HepG2 (cell line): ENCODE measurements around the gene SOAT2. TPM values are rescaled to one million over a fixed set of nuclear protein-coding genes. Genes with fewer than 3 reads are reported as not detected.
A peak's percentile ranks its signal among the peaks of the same experiment; 100 is the strongest.

Experiments
- ATF7-NPFF ChIP-seq: sonication (generic); formaldehyde crosslinking; IDR thresholded peaks from 2 replicates; pipeline ENCODE4 v1.8.1; 2023; ENCODE audit warnings: mild to moderate bottlenecking, low read depth, missing genetic modification reagents, moderate library complexity
- BCL3 ChIP-seq: sonication (generic); formaldehyde crosslinking; IDR thresholded peaks from 2 replicates; pipeline ENCODE4 v1.5.1; 2020; ENCODE audit warnings: mild to moderate bottlenecking, missing genetic modification reagents, moderate library complexity
- CC2D1A ChIP-seq: sonication (generic); formaldehyde crosslinking; IDR thresholded peaks from 2 replicates; pipeline ENCODE4 v1.8.1; 2023; ENCODE audit warnings: mild to moderate bottlenecking, missing genetic modification reagents
- EHMT2 ChIP-seq: fragments of 200-600 bp; sonication (generic); IDR thresholded peaks from 2 replicates; pipeline ENCODE4 v1.7.0; 2017; ENCODE audit warnings: antibody characterized with exemption, low read depth, low read length, borderline replicate concordance
- NCOA1 ChIP-seq: sonication (generic); formaldehyde crosslinking; IDR thresholded peaks from 2 replicates; pipeline ENCODE4 v1.9.0; 2021; ENCODE audit warnings: missing genetic modification reagents
- NFE2L2 ChIP-seq: fragments of 150-350 bp; IDR thresholded peaks from 2 replicates; pipeline ENCODE4 v1.6.1; 2014; ENCODE audit warnings: low read length
- NR0B2 ChIP-seq: sonication (generic); formaldehyde crosslinking; IDR thresholded peaks from 2 replicates; pipeline ENCODE4 v1.4.0; 2020; ENCODE audit warnings: mild to moderate bottlenecking, missing genetic modification reagents
- POLR2G ChIP-seq: fragments of 200-400 bp; formaldehyde crosslinking; IDR thresholded peaks from 2 replicates; pipeline ENCODE4 v1.6.1; 2018; ENCODE audit warnings: mild to moderate bottlenecking, low read depth, low read length, moderate library complexity
- PPARG ChIP-seq: conservative IDR thresholded peaks from 2 replicates; pipeline ENCODE4 v1.6.1; 2016; ENCODE audit warnings: missing biosample characterization, missing genetic modification reagents
- SOX6 ChIP-seq, 2 experiments: fragments of 450-650 bp in 1 of 2; sonication (generic) in 1 of 2; formaldehyde crosslinking in 1 of 2; IDR thresholded peaks; 2 replicates each; pipeline versions ENCODE4 v1.4.0 to v1.6.1; 2017 to 2020; ENCODE audit warnings: antibody characterized with exemption in 1 of 2, mild to moderate bottlenecking in 1 of 2, missing genetic modification reagents in 1 of 2
- SRSF1 ChIP-seq: fragments of 200-400 bp; formaldehyde crosslinking; optimal IDR thresholded peaks from 2 replicates; pipeline ENCODE3; 2017; ENCODE audit warnings: mild to moderate bottlenecking, low read depth, low read length, moderate library complexity
- TAF15 ChIP-seq: fragments of 200-400 bp; formaldehyde crosslinking; IDR thresholded peaks from one replicate; pipeline ENCODE4 v1.6.1; 2018; ENCODE audit warnings: mild to moderate bottlenecking, low read depth, low read length; ENCODE audit not compliant: poor library complexity, severe bottlenecking
- TBP ChIP-seq: sonication (generic); formaldehyde crosslinking; IDR thresholded peaks from 2 replicates; pipeline ENCODE4 v1.5.0; 2020; ENCODE audit warnings: missing genetic modification reagents
- YY1 ChIP-seq: IDR thresholded peaks from 2 replicates; pipeline ENCODE4 v1.6.1; 2011; ENCODE audit warnings: low read length, low read depth, moderate library complexity, mild to moderate bottlenecking; ENCODE audit not compliant: insufficient read depth, insufficient replicate concordance
- ZBTB38 ChIP-seq: sonication (generic); formaldehyde crosslinking; IDR thresholded peaks from 2 replicates; pipeline ENCODE4 v1.5.1; 2020; ENCODE audit warnings: mild to moderate bottlenecking, missing genetic modification reagents
- ZGPAT ChIP-seq: IDR thresholded peaks from 2 replicates; pipeline ENCODE4 v1.6.1; 2016; ENCODE audit warnings: mild to moderate bottlenecking
- ZKSCAN8 ChIP-seq: IDR thresholded peaks from 2 replicates; pipeline ENCODE4 v1.6.1; 2016; ENCODE audit warnings: borderline replicate concordance, missing genetic modification reagents, missing compliant biosample characterization
- ZNF12 ChIP-seq: sonication (generic); formaldehyde crosslinking; IDR thresholded peaks from 2 replicates; pipeline ENCODE4 v1.5.0; 2020; ENCODE audit warnings: missing genetic modification reagents
- ZNF616 ChIP-seq: sonication (generic); formaldehyde crosslinking; IDR thresholded peaks from 2 replicates; pipeline ENCODE4 v1.5.0; 2020; ENCODE audit warnings: low read depth, mild to moderate bottlenecking, missing genetic modification reagents
- ZNF619 ChIP-seq: sonication (generic); formaldehyde crosslinking; IDR thresholded peaks from 2 replicates; pipeline ENCODE4 v1.4.0; 2020; ENCODE audit warnings: mild to moderate bottlenecking, missing genetic modification reagents
- ZNF639 ChIP-seq: conservative IDR thresholded peaks from 2 replicates; pipeline ENCODE4 v1.6.1; 2018; ENCODE audit warnings: missing genetic modification reagents
- polyA plus RNA-seq, 8 experiments: library from polyadenylated mRNA; depleted of rRNA in 3 of 8; stranded (reverse) in 7 of 8; unstranded in 1 of 8; fragments of >200 nt; fragmentation: Illumina TruSeq in 4 of 8; extraction: Trizol in 4 of 8; gene quantifications; 2 replicates each; pipeline versions ENCODE4 v1.2.1 to v1.2.3, GENCODE V29; 2011 to 2016; ENCODE audit warnings: low read depth in 4 of 8, missing spikeins in 1 of 8, mixed read lengths in 1 of 8; ENCODE audit not compliant: insufficient read depth in 1 of 8
- total RNA-seq, 5 experiments: library from RNA; depleted of rRNA; stranded (reverse); fragments of >200 nt; fragmentation: Illumina TruSeq; extraction: Trizol; gene quantifications; 2 replicates each; pipeline ENCODE4 v1.2.3, GENCODE V29; 2016; ENCODE audit warnings: low read depth in 1 of 5
- TF ChIP-seq, protein P1 (sequence below), 2 experiments: sonication (generic) in 1 of 2; formaldehyde crosslinking in 1 of 2; IDR thresholded peaks; 2 replicates each; pipeline versions ENCODE4 v1.5.1 to v1.6.1; 2011 to 2020; ENCODE audit warnings: borderline replicate concordance in 1 of 2, low read depth in 1 of 2, low read length in 1 of 2, mild to moderate bottlenecking in 1 of 2, missing genetic modification reagents in 1 of 2, moderate library complexity in 1 of 2

SOAT2 gene
- total and polyA plus RNA-seq, 2 of the 13 experiments (the other 11 are each of a cell fraction or from before 2014, with no cell fraction given) = 14.9 to 108 TPM

DNA sequence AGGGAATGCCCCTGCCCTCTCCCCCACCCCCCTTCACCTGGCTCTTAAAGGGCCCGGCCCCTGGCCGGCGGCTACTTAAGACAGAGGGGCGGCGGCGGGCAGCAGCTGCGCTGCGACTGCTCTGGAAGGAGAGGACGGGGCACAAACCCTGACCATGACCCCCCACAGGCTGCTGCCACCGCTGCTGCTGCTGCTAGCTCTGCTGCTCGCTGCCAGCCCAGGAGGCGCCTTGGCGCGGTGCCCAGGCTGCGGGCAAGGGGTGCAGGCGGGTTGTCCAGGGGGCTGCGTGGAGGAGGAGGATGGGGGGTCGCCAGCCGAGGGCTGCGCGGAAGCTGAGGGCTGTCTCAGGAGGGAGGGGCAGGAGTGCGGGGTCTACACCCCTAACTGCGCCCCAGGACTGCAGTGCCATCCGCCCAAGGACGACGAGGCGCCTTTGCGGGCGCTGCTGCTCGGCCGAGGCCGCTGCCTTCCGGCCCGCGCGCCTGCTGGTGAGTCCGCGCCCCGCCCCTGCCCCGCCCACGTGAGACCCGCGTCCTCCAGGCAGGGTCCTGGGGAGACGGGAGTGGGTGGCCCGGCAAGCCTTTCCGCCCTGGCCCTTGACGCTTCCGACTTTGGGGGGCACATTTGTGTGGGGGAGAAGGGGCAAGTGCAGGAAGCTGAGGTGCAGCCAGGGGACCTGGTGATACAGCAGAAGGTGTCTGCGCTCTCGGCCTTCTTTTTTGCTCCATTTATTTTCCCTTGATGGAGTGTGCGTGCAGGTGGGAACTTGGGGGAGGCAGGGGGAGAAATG, 5.5 kb upstream of the SOAT2 start, which contains the start of gene IGFBP6 (continued):
- TF ChIP-seq NR0B2 (CRISPR knock-in tag) = 0 out of 2 replicates have a peak, but pooled peaks have one; percentile 35
- no peak for TF ChIP-seq PPARG (CRISPR knock-in tag)
- TF ChIP-seq ZNF639 (CRISPR knock-in tag) = no peak
- TF ChIP-seq TBP (CRISPR knock-in tag) = no peak
- TF ChIP-seq POLR2G = peak; percentile 22; the same call in 1 of the 2 replicates
- TF ChIP-seq NFE2L2 = no peak
- TF ChIP-seq SRSF1 = no peak
- TF ChIP-seq ZBTB38 (CRISPR knock-in tag) = no peak
- TF ChIP-seq ZKSCAN8 (CRISPR knock-in tag) = no peak
- TF ChIP-seq CC2D1A = no peak
- TF ChIP-seq, protein P1, sequence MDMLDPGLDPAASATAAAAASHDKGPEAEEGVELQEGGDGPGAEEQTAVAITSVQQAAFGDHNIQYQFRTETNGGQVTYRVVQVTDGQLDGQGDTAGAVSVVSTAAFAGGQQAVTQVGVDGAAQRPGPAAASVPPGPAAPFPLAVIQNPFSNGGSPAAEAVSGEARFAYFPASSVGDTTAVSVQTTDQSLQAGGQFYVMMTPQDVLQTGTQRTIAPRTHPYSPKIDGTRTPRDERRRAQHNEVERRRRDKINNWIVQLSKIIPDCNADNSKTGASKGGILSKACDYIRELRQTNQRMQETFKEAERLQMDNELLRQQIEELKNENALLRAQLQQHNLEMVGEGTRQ (IDR thresholded peaks at IDR 0.05; ENCODE audit: low read depth, low read length) = no peak
- TF ChIP-seq, protein P1 (CRISPR knock-in tag; IDR thresholded peaks at IDR 0.05; ENCODE audit: borderline replicate concordance) = no peak
- no peak for TF ChIP-seq ZNF619
- TF ChIP-seq NCOA1 (CRISPR knock-in tag) = no peak
- no peak for TF ChIP-seq EHMT2
- TF ChIP-seq ZNF12 = no peak
- no peak for TF ChIP-seq ZNF616 (CRISPR knock-in tag)
- no peak for TF ChIP-seq ATF7-NPFF (CRISPR knock-in tag)
- no peak for TF ChIP-seq YY1
- TF ChIP-seq BCL3 (CRISPR knock-in tag) = no peak
- TF ChIP-seq TAF15 = no peak
- TF ChIP-seq ZGPAT (CRISPR knock-in tag) = no peak
- no peak for TF ChIP-seq SOX6 (IDR thresholded peaks at IDR 0.05)
- no peak for TF ChIP-seq SOX6 (CRISPR knock-in tag; IDR thresholded peaks at IDR 0.05)
